HG03060 (cell line): ENCODE measurements around the gene ZBTB16.

ENCODE experiments used
- ATAC-seq: cut with Tn5 transposase; IDR thresholded peaks from one replicate; pipeline ENCODE4 v1.9.1; 2021; ENCODE audit warnings: low read depth, moderate number of reproducible peaks; ENCODE audit not compliant: unreplicated experiment

ZBTB16 gene

DNA sequence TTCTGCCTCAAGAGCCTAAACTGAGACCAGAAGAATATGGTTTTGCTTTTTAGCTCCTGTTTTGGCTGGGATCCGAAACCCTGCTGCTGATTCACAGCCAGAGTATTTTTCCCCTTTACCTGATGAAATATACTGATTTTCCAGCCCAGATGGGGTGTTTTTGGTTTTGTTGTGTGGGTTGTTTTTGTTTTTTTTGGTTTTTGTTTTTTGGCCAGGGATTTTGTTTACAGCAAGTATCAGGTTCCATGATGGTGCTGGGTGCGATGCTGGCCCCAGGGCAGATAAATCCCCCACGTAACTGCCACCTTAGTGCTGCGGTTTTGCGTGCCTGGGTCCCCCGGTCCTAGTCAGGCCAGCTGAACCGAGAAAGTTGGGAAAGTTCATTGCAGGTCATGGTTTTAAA lies 103.7 kb downstream of the ZBTB16 start:
- ATAC-seq: no peak

DNA sequence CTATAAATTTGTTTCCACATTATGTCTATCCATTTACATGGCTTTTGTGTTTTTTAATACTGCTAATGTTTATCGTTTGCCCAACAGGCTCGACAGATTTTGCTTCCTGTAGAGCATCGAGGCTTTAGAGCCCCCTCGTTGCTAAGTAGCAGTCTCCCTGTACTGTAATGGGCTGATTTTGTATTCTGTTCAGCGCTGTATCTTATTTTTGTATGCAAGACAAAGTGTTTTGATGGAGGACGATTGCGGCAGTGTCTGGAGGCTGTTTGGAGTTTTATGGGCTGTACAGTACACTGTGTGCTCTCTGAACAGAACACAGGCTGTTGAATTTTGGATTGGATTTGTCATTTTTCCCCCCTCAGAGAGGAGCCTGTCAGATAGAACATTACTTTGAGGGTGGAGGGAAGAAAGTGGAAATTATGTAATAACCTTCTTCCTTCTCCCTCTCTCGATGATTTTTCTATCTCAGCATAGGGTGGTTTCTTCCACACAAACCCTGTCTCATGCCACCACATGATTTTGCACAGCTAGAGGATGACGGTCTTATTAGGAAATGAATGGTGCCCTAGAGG lies 104.4 kb downstream of the ZBTB16 start:
- no peak for ATAC-seq

DNA sequence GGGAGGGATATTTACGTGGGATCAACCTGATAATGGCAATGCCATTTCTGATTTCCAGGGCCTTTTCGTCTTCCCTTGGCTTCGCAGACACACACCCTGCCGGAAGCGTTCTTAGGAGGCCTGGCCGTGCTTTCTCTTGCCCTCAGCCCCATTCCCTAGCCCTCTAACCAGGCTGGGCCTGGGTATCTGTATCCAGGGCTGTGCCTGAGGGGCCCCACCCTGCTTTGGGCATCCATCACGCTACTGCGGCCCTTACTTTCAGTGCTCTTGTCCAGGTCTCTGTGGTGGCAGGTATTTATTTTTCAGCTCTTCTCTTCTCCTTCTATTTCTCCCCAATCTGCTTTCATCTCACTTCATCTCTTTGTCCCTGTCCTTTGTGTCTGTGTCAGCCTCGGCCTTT lies 105.0 kb downstream of the ZBTB16 start:
- ATAC-seq: no peak

GRCh38 chr11:114165326-114166230 lies 106.1 kb downstream of the ZBTB16 start:
- ATAC-seq: no peak

- no peak for ATAC-seq
These were observed 106.9 kb downstream of the ZBTB16 start for GRCh38 chr11:114166362-114166761.

DNA sequence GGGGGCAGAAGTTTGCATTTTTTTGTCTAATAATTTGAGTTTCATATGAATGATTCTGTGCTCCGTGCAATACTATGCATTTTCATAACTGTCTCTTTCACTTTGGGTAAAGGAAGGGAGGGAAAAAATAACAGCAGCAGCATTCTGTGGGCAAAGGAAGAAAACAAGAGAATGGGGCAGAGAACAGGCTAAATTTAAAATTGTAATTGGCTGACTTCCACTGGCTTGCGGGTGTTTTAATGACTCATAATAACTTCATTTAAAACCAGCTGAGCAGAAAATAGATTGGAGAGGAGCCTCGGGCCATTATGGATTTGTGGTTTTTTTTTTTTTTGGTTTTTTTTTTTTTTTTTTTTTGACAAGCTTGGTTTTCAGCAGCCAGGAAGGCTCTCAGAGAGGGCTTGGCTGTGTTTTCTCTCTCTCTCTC lies 107.4 kb downstream of the ZBTB16 start:
- ATAC-seq: no peak

GRCh38 chr11:114167355-114167754 lies 107.8 kb downstream of the ZBTB16 start:
- no peak for ATAC-seq

- ATAC-seq: no peak
These were observed 108.4 kb downstream of the ZBTB16 start for GRCh38 chr11:114167771-114168448.

- ATAC-seq: no peak
These were observed 109.2 kb downstream of the ZBTB16 start for GRCh38 chr11:114168691-114169090.

GRCh38 chr11:114169321-114169749 lies 109.8 kb downstream of the ZBTB16 start:
- ATAC-seq: no peak

DNA sequence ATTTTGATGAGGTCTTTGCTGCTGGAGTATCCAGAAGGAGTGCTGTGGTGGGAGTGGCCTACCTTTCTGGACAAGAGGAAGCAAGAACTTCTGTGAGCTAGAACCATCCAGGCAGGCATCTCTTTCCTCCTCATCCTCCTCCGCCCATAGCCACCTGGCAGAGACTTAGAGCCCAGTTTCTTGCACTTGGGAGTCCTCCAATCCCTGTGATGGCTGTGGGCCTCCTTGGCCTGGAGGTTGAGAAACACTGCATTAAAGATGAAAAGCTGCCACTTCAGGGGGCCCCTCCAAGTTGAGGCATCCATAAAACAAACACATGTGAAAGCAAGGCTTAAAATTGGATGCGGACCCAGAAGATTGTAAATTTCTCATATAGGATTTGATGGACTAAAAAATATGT lies 110.3 kb downstream of the ZBTB16 start:
- ATAC-seq: no peak

GRCh38 chr11:114170226-114170625 lies 110.7 kb downstream of the ZBTB16 start:
- no peak for ATAC-seq

- ATAC-seq: no peak
These were observed 111.9 kb downstream of the ZBTB16 start for GRCh38 chr11:114171257-114172054.

DNA sequence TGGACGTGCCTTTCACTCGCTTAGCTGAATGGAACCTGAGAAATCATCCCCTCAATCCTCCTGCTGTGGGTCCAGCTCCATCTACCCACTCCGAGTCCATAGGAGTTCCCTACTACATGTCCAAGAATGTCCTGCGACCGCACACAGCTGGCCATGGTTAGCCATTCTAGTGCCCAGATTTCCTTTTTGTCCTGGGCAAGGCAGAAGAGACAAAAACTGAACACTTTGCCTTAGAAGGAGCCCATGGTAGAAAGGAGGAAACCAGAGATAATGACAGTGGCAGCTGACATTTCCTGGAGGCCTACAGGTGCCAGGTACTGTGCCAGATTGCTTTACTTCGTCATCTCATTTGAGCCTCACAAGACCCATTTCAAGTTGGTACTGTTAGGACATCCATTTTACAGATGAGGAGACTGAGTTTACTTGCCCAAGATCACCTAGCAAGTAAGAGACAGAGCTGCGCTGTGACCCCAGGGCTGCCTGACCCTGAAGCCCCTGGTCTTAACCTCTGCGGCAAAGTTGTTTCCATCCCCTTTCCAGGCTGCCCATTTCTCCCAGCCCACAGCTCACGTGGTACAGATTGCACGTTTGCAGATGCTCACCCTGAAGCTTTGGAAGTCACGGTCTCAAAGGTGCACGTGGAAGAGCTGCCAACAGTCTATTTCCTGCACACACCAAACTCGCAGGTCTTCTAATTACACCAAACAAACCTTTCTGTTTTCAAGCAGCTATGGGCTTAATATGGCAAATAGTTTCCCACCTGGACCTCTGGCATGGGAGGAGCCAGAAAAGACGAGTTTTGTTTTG lies 112.7 kb downstream of the ZBTB16 start:
- no peak for ATAC-seq

GRCh38 chr11:114172871-114173444 lies 113.4 kb downstream of the ZBTB16 start:
- no peak for ATAC-seq

DNA sequence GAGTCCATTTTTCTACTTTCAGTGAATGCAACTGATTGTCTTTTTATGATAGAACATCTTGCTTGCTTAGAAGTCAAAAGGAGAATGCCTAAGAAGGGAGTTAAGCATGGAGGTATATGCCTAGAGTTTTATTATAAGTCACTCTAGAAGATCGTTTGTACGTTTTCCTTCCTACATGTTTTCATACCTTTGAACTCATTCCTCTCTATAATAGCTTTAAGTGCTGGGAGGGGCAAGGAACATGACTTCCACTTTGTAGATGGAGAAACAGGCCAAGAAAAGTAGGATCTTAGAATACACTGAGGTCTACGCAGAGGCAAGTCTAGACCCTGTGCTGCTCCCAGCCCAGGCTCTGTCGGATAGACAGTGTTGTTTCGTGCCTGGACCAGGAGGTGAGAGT lies 114.3 kb downstream of the ZBTB16 start:
- no peak for ATAC-seq

DNA sequence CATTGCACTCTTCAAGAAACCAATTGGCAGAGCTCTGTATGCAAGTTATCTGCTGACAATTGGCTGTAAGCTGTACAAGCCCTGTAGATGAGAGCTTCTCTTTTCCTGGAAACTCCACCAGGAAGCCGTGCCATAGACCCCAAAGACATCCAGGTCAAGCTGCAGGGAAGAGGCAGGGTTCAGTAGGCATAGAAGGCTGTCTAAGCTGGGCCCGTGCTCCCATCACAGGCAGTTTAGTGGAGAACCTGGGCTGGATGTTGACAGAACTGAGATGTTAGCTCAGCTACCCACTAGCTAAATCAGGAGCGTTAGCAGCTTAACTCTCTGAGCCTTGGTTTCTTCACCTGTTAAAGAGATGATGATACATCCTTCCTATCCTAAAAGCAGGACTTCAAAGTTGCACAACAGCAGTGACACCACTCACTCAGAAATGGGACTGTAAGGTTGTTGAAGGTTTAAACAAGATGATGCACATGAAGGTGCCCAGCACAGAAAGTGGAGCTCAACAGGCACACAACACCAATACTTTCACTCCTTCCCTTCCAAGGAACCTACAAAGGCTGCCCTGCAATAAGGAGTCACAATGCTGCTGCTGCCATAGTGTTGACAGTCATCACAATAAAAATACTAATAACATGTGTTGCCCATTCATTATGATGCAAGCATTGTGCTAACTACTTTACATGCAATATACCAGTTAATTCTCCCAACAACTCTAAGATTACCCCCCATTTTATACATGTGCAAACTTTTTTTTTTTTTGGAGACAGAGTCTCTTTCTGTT lies 115.4 kb downstream of the ZBTB16 start:
- ATAC-seq: no peak

- ATAC-seq: no peak
These were observed 116.2 kb downstream of the ZBTB16 start for GRCh38 chr11:114175706-114176105.

DNA sequence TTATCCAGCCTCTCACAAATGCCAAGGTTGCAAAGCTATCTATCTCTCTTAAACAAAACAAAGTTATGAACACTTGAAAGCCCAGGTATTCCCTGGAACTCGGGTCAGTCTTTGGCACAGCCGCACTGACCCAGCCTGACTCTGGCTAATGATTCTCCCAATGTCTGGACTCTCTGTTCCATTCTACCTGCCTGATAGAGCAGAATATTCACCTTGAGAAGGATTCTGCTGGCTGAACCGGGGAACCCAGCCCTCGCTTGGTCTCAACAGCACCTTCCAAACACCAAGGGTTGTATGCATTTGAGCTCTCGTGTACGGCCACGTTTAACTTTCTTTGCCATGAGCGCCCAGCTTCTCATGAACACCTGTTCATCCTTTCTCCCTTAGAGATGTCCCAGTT lies 116.8 kb downstream of the ZBTB16 start:
- ATAC-seq: no peak
